ENCODE measurements around the gene TMEM121. TPM values are rescaled to one million over a fixed set of nuclear protein-coding genes. Genes with fewer than 3 reads are reported as not detected.
A peak's percentile ranks its signal among the peaks of the same experiment; 100 is the strongest.

Gene TMEM121
- total and polyA plus RNA-seq, 10 of the 15 experiments (the other 5 are each of a cell fraction or from before 2014, with no cell fraction given): 0.04 to 4.9 (median 1.2) TPM; not detected in 2

DNA sequence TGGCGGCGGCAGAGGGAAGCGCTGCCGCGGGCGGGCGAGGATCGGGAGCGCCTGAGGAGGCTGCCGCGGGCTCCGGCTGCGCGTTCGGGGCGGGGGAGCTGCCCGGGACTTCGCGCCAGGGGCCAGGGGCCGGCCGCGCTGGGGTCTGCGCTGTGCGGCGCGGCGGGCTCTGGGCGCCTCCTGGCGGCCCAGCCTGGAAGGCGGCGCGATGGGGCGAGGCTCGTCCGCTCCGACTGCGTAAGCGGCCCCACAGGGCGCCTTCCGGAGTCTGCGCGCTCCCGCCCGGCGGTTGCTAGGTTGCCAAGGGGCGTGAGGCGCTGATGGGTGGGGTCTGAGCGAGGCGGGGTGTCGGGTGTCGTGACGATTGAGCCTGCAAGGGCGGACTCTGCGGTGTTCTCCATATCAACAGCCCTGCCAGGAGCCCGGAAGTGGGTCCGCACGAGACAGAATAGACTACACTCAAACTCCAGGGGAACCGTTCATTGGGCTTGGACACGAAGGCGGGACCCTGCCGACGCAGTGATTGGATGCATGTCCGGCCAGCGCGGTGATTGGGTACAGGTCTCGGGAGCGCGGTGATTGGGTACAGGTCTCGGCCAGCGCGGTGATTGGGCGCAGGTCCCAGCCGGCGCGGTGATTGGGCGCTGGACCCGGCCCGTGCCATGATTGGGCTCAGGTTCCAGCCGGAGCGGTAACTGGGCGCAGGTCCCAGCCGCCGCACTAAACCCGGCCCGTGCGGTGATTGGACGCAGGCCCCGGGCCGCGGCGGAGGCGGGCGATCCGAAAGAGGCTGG is 35.6 kb upstream of the TMEM121 start, which contains the start of gene TEDC1:
Gene TEDC1 (plus strand): TSS at position 675 of the 794 bp plus-strand sequence. CDS start 130 bp downstream, outside the sequence.
- H3K9ac ChIP-seq (ENCODE audit: control insufficient read depth, insufficient read depth, low read length): peak within 1 kb of the TSS; percentile 77
- peak; percentile 82 for ATAC-seq
- H3K27ac ChIP-seq (ENCODE audit: control insufficient read depth, insufficient read depth): peak within 1 kb of the TSS; percentile 67
- BruUV-seq (replicated peaks): no TSS peak
- WGBS (ENCODE audit: insufficient coverage, insufficient replicate concordance, low lambda C conversion rate, missing lambda C conversion rate): under 1% methylated on average over 79 of the region's 94 CpGs
- peak within 1 kb of the TSS; percentile 84 for H3K4me3 ChIP-seq
- SMC1A ChIA-PET (ENCODE audit: uncharacterized antibody, unreplicated experiment): interaction anchor here (1.4 to 2.7 kb wide), 3 partner anchors 9 to 120 kb away, joined by 4 to 39 read pairs (median 20); no protein-coding TSS in a partner anchor
- intact Hi-C loops (cut with micrococcal nuclease; ENCODE audit: unreplicated experiment): loop anchor here (1.0 to 5.0 kb wide), 2 partner anchors 37 to 189 kb away; partner anchors contain the start of genes BRF1 and TMEM121
- H3K4me2 ChIP-seq (ENCODE audit: control insufficient read depth, insufficient read depth): peak within 1 kb of the TSS; percentile 100
- peaks cover 8% of the 10 kb centered on the region for H3K79me2 ChIP-seq (ENCODE audit: control insufficient read depth, insufficient read depth, low read length)
- H4K20me1 ChIP-seq (ENCODE audit: control insufficient read depth, insufficient read depth): no peaks in the 10 kb centered on the region
- POLR2A ChIA-PET: interaction anchor here (1.7 to 2.0 kb wide), 3 partner anchors 10 to 121 kb away, joined by 4 to 23 read pairs (median 4); no protein-coding TSS in a partner anchor
- H3K27me3 ChIP-seq (replicated peaks in 1 of 2; ENCODE audit: control insufficient read depth in 2 of 2, insufficient read depth in 2 of 2, low read length in 1 of 2): no peaks in the 10 kb centered on the region
- H3K4me1 ChIP-seq (ENCODE audit: control insufficient read depth, insufficient read depth, low read length): peaks cover 25% of the 10 kb centered on the region
- H2AFZ ChIP-seq (ENCODE audit: control insufficient read depth, low read depth, low read length): peak within 1 kb of the TSS; percentile 92
- in situ Hi-C loops (cut with MboI): no loop called here
- RAD21 ChIA-PET (ENCODE audit: unreplicated experiment): interaction anchor here (1.5 to 2.5 kb wide), 5 partner anchors 9 to 120 kb away, joined by 4 to 74 read pairs (median 10); no protein-coding TSS in a partner anchor
- CTCF ChIA-PET: interaction anchor here (0.6 to 4.4 kb wide), 7 partner anchors 9 to 179 kb away, joined by 3 to 103 read pairs (median 8); no protein-coding TSS in a partner anchor
- H3K9me3 ChIP-seq (replicated peaks; ENCODE audit: control insufficient read depth, insufficient read depth, low read length): no peaks in the 10 kb centered on the region
- peak; percentile 100 for FAIRE-seq
- peak; percentile 100 for DNase-seq (ENCODE audit: low read depth, low spot score)
- no peaks in the 10 kb centered on the region; a peak in 1 of 4 replicates for H3K36me3 ChIP-seq (ENCODE audit: control insufficient read depth in 2 of 2, insufficient read depth in 2 of 2, low read length in 1 of 2)
- TF ChIP-seq, protein P1, sequence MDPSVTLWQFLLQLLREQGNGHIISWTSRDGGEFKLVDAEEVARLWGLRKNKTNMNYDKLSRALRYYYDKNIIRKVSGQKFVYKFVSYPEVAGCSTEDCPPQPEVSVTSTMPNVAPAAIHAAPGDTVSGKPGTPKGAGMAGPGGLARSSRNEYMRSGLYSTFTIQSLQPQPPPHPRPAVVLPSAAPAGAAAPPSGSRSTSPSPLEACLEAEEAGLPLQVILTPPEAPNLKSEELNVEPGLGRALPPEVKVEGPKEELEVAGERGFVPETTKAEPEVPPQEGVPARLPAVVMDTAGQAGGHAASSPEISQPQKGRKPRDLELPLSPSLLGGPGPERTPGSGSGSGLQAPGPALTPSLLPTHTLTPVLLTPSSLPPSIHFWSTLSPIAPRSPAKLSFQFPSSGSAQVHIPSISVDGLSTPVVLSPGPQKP (IDR thresholded peaks at IDR 0.05; ENCODE audit: low read depth, low read length): peak; percentile 61
- TF ChIP-seq PAX8 (IDR thresholded peaks at IDR 0.05): no peak
- no peak for TF ChIP-seq JUND (IDR thresholded peaks at IDR 0.05; ENCODE audit: low read depth, low read length)
- TF ChIP-seq, protein P2, sequence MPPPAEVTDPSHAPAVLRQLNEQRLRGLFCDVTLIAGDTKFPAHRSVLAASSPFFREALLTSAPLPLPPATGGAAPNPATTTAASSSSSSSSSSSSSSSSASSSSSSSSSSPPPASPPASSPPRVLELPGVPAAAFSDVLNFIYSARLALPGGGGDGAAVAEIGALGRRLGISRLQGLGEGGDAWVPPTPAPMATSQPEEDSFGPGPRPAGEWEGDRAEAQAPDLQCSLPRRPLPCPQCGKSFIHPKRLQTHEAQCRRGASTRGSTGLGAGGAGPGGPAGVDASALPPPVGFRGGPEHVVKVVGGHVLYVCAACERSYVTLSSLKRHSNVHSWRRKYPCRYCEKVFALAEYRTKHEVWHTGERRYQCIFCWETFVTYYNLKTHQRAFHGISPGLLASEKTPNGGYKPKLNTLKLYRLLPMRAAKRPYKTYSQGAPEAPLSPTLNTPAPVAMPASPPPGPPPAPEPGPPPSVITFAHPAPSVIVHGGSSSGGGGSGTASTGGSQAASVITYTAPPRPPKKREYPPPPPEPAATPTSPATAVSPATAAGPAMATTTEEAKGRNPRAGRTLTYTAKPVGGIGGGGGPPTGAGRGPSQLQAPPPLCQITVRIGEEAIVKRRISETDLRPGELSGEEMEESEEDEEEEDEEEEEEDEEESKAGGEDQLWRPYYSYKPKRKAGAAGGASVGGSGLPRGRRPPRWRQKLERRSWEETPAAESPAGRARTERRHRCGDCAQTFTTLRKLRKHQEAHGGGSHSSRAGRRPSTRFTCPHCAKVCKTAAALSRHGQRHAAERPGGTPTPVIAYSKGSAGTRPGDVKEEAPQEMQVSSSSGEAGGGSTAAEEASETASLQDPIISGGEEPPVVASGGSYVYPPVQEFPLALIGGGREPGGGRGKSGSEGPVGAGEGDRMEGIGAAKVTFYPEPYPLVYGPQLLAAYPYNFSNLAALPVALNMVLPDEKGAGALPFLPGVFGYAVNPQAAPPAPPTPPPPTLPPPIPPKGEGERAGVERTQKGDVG (CRISPR knock-in tag; IDR thresholded peaks at IDR 0.05): no peak
- TF ChIP-seq CREB1 (IDR thresholded peaks at IDR 0.05; ENCODE audit: low read depth): no peak
- no peak for TF ChIP-seq CHD4 (IDR thresholded peaks at IDR 0.05)
- TF ChIP-seq, protein P3, sequence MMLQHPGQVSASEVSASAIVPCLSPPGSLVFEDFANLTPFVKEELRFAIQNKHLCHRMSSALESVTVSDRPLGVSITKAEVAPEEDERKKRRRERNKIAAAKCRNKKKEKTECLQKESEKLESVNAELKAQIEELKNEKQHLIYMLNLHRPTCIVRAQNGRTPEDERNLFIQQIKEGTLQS (IDR thresholded peaks at IDR 0.05; ENCODE audit: borderline replicate concordance, extremely low read depth, low read depth, low read length): no peak
- TF ChIP-seq, protein P4, sequence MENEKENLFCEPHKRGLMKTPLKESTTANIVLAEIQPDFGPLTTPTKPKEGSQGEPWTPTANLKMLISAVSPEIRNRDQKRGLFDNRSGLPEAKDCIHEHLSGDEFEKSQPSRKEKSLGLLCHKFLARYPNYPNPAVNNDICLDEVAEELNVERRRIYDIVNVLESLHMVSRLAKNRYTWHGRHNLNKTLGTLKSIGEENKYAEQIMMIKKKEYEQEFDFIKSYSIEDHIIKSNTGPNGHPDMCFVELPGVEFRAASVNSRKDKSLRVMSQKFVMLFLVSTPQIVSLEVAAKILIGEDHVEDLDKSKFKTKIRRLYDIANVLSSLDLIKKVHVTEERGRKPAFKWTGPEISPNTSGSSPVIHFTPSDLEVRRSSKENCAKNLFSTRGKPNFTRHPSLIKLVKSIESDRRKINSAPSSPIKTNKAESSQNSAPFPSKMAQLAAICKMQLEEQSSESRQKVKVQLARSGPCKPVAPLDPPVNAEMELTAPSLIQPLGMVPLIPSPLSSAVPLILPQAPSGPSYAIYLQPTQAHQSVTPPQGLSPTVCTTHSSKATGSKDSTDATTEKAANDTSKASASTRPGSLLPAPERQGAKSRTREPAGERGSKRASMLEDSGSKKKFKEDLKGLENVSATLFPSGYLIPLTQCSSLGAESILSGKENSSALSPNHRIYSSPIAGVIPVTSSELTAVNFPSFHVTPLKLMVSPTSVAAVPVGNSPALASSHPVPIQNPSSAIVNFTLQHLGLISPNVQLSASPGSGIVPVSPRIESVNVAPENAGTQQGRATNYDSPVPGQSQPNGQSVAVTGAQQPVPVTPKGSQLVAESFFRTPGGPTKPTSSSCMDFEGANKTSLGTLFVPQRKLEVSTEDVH (IDR thresholded peaks at IDR 0.05; ENCODE audit: low read depth, partially characterized antibody): peak; percentile 92
- TF ChIP-seq KLF5 (IDR thresholded peaks at IDR 0.05; ENCODE audit: partially characterized antibody): peak; percentile 67
- TF ChIP-seq CHD1 (IDR thresholded peaks at IDR 0.05; ENCODE audit: low read depth, low read length): peak; percentile 66; the same call in 1 of the 2 replicates
- TF ChIP-seq, protein P5, sequence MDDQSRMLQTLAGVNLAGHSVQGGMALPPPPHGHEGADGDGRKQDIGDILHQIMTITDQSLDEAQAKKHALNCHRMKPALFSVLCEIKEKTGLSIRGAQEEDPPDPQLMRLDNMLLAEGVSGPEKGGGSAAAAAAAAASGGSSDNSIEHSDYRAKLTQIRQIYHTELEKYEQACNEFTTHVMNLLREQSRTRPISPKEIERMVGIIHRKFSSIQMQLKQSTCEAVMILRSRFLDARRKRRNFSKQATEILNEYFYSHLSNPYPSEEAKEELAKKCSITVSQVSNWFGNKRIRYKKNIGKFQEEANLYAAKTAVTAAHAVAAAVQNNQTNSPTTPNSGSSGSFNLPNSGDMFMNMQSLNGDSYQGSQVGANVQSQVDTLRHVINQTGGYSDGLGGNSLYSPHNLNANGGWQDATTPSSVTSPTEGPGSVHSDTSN (IDR thresholded peaks at IDR 0.05; ENCODE audit: insufficient replicate concordance, low read depth, low read length): peak; percentile 74
- peak in 1 of 2 experiments; percentile 31; a peak in 1 of 4 replicates for TF ChIP-seq SRF (IDR thresholded peaks at IDR 0.05; ENCODE audit: low read depth in 2 of 2, low read length in 2 of 2)

Data from GM12878 (cell line).